GM13976 (cell line): ENCODE results near the gene H6PD.

ENCODE experiments used
- DNase-seq: peaks from one replicate; pipeline ENCODE4 v3.0.0; 2012; ENCODE audit warnings: low spot score
- CTCF ChIP-seq: IDR thresholded peaks from 2 replicates; pipeline ENCODE4 v1.5.1; 2012; ENCODE audit warnings: borderline replicate concordance, mild to moderate bottlenecking; ENCODE audit not compliant: insufficient read depth; ENCODE audit errors: extremely low read depth, missing control alignments, control extremely low read depth
- in situ Hi-C: fragments of 300-500 bp; cut with MboI; formaldehyde crosslinking; loops from one replicate; pipeline ENCODE4 v1.12.0; 2022; ENCODE audit warnings: low sequenced_read_pairs, mixed read lengths, inconsistent platforms; ENCODE audit not compliant: unreplicated experiment

The H6PD gene

DNA sequence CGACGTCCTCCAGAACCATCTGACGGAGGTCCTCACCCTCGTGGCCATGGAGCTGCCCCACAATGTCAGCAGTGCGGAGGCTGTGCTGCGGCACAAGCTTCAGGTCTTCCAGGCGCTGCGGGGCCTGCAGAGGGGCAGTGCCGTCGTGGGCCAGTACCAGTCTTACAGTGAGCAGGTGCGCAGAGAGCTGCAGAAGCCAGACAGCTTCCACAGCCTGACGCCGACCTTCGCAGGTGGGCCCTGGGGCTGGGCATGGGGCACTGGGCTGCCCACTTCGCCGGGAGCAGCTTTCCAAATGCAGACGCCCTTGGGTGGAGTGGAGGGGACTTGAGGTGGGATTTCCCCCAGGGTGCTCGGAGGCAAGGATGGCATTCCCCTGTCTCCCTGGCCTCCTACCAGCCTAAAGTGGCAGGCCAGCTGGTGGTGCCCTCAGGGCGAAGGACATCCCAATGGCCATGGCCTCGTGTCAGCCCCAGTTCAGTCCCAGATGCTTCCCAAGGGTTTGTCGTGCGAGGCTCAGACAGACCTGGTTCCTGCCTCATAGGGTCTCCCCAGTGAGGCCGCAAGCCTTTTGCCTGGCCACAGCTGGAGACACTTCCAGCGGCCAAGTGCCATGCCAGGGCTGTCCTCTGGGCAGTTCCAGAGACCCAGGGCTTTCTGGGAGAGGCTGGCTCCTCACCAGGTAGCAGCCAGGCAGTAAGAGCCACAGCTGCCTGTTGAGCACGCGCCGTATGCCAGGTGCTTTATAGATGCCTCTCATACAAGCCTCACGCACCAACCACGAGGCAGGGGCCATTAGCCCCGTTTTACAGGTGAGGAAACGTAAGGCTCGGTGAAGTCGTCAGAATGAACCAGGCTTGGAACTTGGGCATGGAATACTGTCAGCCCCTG is 27.8 kb downstream of the H6PD start:
- in situ Hi-C loops: no loop called here
- no peak for TF ChIP-seq CTCF
- DNase-seq: no peak

GRCh38 chr1:9263276-9263855 is 28.8 kb downstream of the H6PD start:
- DNase-seq: no peak
- no peak for TF ChIP-seq CTCF
- in situ Hi-C loops: no loop called here

GRCh38 chr1:9263984-9264872 is 29.7 kb downstream of the H6PD start:
- in situ Hi-C loops: no loop called here
- TF ChIP-seq CTCF: no peak
- DNase-seq: no peak

GRCh38 chr1:9265037-9265436 is 30.5 kb downstream of the H6PD start:
- DNase-seq: no peak
- TF ChIP-seq CTCF: no peak
- in situ Hi-C loops: no loop called here

- in situ Hi-C loops: no loop called here
- no peak for TF ChIP-seq CTCF
- no peak for DNase-seq
Observed at GRCh38 chr1:9265968-9266367, 31.4 kb downstream of the H6PD start.

- in situ Hi-C loops: no loop called here
- DNase-seq: no peak
- no peak for TF ChIP-seq CTCF
Observed at GRCh38 chr1:9267352-9267686, 32.7 kb downstream of the H6PD start.
